ENCODE measurements around the gene RCAN3.

- TF ChIP-seq HDAC6 (IDR thresholded peaks at IDR 0.05; ENCODE audit: unreplicated experiment) (no peak), POLR2A (IDR thresholded peaks at IDR 0.05; ENCODE audit: low read depth, low read length) (no peak), CREM (IDR thresholded peaks at IDR 0.05; ENCODE audit: low read depth) (no peak), CBFB (IDR thresholded peaks at IDR 0.05; ENCODE audit: low read depth) (no peak), TCF7 (IDR thresholded peaks at IDR 0.05; ENCODE audit: borderline replicate concordance) (no peak), NFYA (IDR thresholded peaks at IDR 0.05; ENCODE audit: borderline replicate concordance, low read depth, low read length) (no peak), ZNF217 (IDR thresholded peaks at IDR 0.05) (no peak), ZZZ3 (IDR thresholded peaks at IDR 0.05; ENCODE audit: control insufficient read depth, insufficient read length, low read depth) (no peak)
Observed at GRCh38 chr1:24545662-24546061, 43.0 kb downstream of the RCAN3 start.

All from GM12878 (cell line).